SU-DHL-6 (cell line): Measurements from ENCODE around the gene CDSN.

ENCODE experiments used
- CTCF ChIP-seq: fragments of 200-600 bp; sonication (generic); IDR thresholded peaks from one replicate; pipeline ENCODE4 v1.5.1; 2017; ENCODE audit warnings: antibody characterized with exemption, mild to moderate bottlenecking, low read length, moderate library complexity; ENCODE audit not compliant: insufficient read depth, poor library complexity, severe bottlenecking
- EZH2phosphoT487 ChIP-seq: fragments of 200-600 bp; sonication (generic), shearing (Covaris generic); conservative IDR thresholded peaks from 2 replicates; pipeline ENCODE4 v1.6.1; 2018; ENCODE audit warnings: mild to moderate bottlenecking, antibody characterized with exemption, low read length, moderate library complexity, mixed read lengths

- TF ChIP-seq CTCF (no peak), EZH2phosphoT487 (no peak)
Observed at GRCh38 chr6:31154436-31154835, 34.2 kb upstream of the CDSN start.
